GM12878 (cell line): ENCODE results near the gene FLVCR2. TPM values are rescaled to one million over a fixed set of nuclear protein-coding genes. Genes with fewer than 3 reads are reported as not detected.

Experiments used
- CREB1 ChIP-seq: IDR thresholded peaks from 2 replicates; pipeline ENCODE4 v1.6.1; 2012; ENCODE audit warnings: low read depth, mild to moderate bottlenecking, inconsistent platforms
- CREM ChIP-seq: IDR thresholded peaks from 2 replicates; pipeline ENCODE4 v1.6.1; 2014; ENCODE audit warnings: antibody characterized with exemption, low read depth
- GATAD2B ChIP-seq: fragments of 450-650 bp; conservative IDR thresholded peaks from 2 replicates; pipeline ENCODE4 v1.6.1; 2017; ENCODE audit warnings: low read depth, mild to moderate bottlenecking, moderate library complexity
- NFIC ChIP-seq: IDR thresholded peaks from 2 replicates; pipeline ENCODE4 v1.6.1; 2012; ENCODE audit warnings: low read depth, mild to moderate bottlenecking, inconsistent platforms, low read length, moderate library complexity
- NR2C2 ChIP-seq: IDR thresholded peaks from 2 replicates; pipeline ENCODE4 v1.6.1; 2011; ENCODE audit warnings: borderline replicate concordance, low read depth; ENCODE audit not compliant: control insufficient read depth, insufficient read length
- RAD21 ChIP-seq: IDR thresholded peaks from 2 replicates; pipeline ENCODE4 v1.6.1; 2011; ENCODE audit warnings: mild to moderate bottlenecking, low read depth, low read length, moderate library complexity; ENCODE audit not compliant: insufficient read depth
- RELB ChIP-seq: fragments of 450-650 bp; IDR thresholded peaks from 2 replicates; pipeline ENCODE4 v1.6.1; 2017; ENCODE audit warnings: low read depth, mild to moderate bottlenecking, moderate library complexity
- SIN3A ChIP-seq: IDR thresholded peaks from 2 replicates; pipeline ENCODE4 v1.6.1; 2012; ENCODE audit warnings: low read depth, low read length, improper control_type of control experiment
- SP1 ChIP-seq: IDR thresholded peaks from one replicate; pipeline ENCODE4 v1.6.1; 2011; ENCODE audit warnings: low read depth, low read length
- SRF ChIP-seq, 2 experiments: IDR thresholded peaks; 2 replicates each; pipeline ENCODE4 v1.6.1; 2011; ENCODE audit warnings: low read depth in 2 of 2, low read length in 2 of 2, mild to moderate bottlenecking in 1 of 2, moderate library complexity in 1 of 2
- polyA plus RNA-seq, 11 experiments: library from polyadenylated mRNA; depleted of rRNA in 4 of 11; unstranded in 6 of 11; stranded (reverse) in 5 of 11; fragments of >200 nt; fragmentation: Nextera tagmentation in 4 of 11; fragmentation: Illumina TruSeq in 1 of 11; extraction: Ambion mirVana in 4 of 11; extraction: Trizol in 1 of 11; gene quantifications; 1 replicate in 1 of 11; 2 replicates in 10 of 11; pipeline versions ENCODE4 v1.2.1 to v1.2.3, GENCODE V29; 2011 to 2016; ENCODE audit warnings: inconsistent platforms in 2 of 11, missing spikeins in 2 of 11, low read depth in 1 of 11
- total RNA-seq, 4 experiments: library from RNA; depleted of rRNA in 3 of 4; stranded (reverse); fragments of >200 nt in 3 of 4; fragmentation: Illumina TruSeq in 1 of 4; extraction: Trizol in 1 of 4; gene quantifications; 2 replicates each; pipeline versions ENCODE4 v1.2.1 to v1.2.3, GENCODE V29; 2013 to 2021
- TF ChIP-seq, protein P1 (sequence below): IDR thresholded peaks from 2 replicates; pipeline ENCODE4 v1.6.1; 2011; ENCODE audit warnings: borderline replicate concordance, low read depth, mild to moderate bottlenecking, moderate library complexity, mixed read lengths, low read length; ENCODE audit not compliant: insufficient read depth; ENCODE audit errors: extremely low read length
- TF ChIP-seq, protein P2 (sequence below): IDR thresholded peaks from 2 replicates; pipeline ENCODE4 v1.6.1; 2012; ENCODE audit warnings: low read depth, low read length, improper control_type of control experiment

Gene FLVCR2
- total and polyA plus RNA-seq, 10 of the 15 experiments (the other 5 are each of a cell fraction or from before 2014, with no cell fraction given), result 0.24 to 3.7 (median 1.6) TPM

DNA sequence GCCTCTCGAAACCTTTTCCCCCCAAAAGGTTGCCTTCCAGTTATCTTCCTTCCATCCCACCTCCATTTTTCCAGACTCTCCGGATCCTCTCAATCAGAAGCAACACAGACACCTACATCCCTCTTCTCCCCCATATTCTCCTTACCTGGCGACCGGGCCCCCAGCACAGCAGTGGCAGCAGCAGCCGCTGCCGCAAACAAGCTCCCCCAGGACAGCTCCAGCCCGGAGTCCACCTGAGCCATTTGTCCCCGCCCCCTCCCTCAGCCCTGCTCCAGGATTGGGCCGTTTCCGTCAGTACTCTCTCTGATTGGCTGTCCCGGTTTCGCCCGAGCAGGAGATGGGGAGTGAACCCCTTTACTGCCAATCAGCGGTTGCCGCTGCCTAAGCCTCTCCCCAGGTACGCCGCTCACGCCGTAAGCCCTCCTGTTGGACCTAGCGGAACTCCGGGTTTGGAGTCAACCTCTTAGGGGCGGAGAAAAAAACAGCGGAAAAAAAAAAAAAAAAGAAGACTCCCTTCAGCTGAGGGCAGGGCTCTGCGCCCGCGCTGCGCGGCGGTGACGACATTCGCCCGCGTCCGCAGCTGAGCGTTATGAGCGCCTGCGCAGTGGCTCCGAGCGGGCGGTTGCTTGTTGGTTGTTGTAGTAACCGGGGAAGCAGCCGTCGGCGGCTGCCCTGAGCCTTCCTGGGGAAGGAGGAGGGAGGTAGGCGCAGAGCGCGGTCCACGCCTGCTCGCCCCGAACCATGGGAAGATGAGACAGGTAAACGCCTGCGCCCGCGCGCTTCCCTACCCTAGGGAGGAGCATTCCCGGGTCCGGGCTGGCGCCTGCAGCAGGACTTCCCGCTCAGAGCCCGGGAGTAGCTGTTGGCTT lies 82.4 kb downstream of the FLVCR2 start, which contains the start of the genes ERG28 and TTLL5 (continued):
- peak; percentile 72 for TF ChIP-seq RELB
- TF ChIP-seq, protein P1, sequence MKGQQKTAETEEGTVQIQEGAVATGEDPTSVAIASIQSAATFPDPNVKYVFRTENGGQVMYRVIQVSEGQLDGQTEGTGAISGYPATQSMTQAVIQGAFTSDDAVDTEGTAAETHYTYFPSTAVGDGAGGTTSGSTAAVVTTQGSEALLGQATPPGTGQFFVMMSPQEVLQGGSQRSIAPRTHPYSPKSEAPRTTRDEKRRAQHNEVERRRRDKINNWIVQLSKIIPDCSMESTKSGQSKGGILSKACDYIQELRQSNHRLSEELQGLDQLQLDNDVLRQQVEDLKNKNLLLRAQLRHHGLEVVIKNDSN, result no peak
- no peak for TF ChIP-seq RAD21
- TF ChIP-seq NR2C2, result no peak
- TF ChIP-seq SIN3A, result peak; percentile 94
- TF ChIP-seq SP1, result peak; percentile 98
- peak; percentile 88 to 97 for TF ChIP-seq SRF (IDR thresholded peaks at IDR 0.05; ENCODE audit: low read depth in 2 of 2, low read length in 2 of 2)
- no peak; the same call in 1 of the 2 replicates for TF ChIP-seq GATAD2B
- TF ChIP-seq NFIC, result no peak
- peak; percentile 98 for TF ChIP-seq CREM
- TF ChIP-seq, protein P2, sequence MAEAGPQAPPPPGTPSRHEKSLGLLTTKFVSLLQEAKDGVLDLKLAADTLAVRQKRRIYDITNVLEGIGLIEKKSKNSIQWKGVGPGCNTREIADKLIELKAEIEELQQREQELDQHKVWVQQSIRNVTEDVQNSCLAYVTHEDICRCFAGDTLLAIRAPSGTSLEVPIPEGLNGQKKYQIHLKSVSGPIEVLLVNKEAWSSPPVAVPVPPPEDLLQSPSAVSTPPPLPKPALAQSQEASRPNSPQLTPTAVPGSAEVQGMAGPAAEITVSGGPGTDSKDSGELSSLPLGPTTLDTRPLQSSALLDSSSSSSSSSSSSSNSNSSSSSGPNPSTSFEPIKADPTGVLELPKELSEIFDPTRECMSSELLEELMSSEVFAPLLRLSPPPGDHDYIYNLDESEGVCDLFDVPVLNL, result peak; percentile 19
- TF ChIP-seq CREB1, result peak; percentile 98
